Hepatocyte (in vitro differentiated cells): ENCODE data around the gene ZNF24. TPM values are rescaled to one million over a fixed set of nuclear protein-coding genes. Genes with fewer than 3 reads are reported as not detected.

Experiments used
- DNase-seq: peaks from one replicate; pipeline ENCODE4 v3.0.0-alpha.2; 2016; ENCODE audit warnings: low spot score
- H2AFZ ChIP-seq: fragments of 200-600 bp; sonication (generic); 2 replicates; pipeline ENCODE4 v1.6.0; 2016; ENCODE audit warnings: antibody characterized with exemption, mild to moderate bottlenecking
- H3K27ac ChIP-seq: fragments of 200-600 bp; sonication (generic); 2 replicates; pipeline ENCODE4 v1.5.1; 2016; ENCODE audit warnings: mild to moderate bottlenecking
- H3K27me3 ChIP-seq: fragments of 200-600 bp; sonication (generic); 2 replicates; pipeline ENCODE4 v1.6.1; 2016
- H3K36me3 ChIP-seq: fragments of 200-600 bp; sonication (generic); replicated peaks from 2 replicates; pipeline ENCODE4 v1.5.1; 2016; ENCODE audit warnings: low read depth; ENCODE audit not compliant: insufficient read depth
- H3K4me1 ChIP-seq: fragments of 200-600 bp; sonication (generic); 2 replicates; pipeline ENCODE4 v1.5.1; 2016; ENCODE audit warnings: mild to moderate bottlenecking, moderate library complexity; ENCODE audit not compliant: insufficient read depth
- H3K4me2 ChIP-seq: fragments of 200-600 bp; sonication (generic); 2 replicates; pipeline ENCODE4 v1.6.0; 2016
- H3K4me3 ChIP-seq: fragments of 200-600 bp; sonication (generic); 2 replicates; pipeline ENCODE4 v1.5.1; 2016; ENCODE audit warnings: mild to moderate bottlenecking
- H3K79me2 ChIP-seq: fragments of 200-600 bp; sonication (generic); 2 replicates; pipeline ENCODE4 v1.6.0; 2017; ENCODE audit warnings: mild to moderate bottlenecking
- H3K9me2 ChIP-seq: fragments of 200-600 bp; sonication (generic); replicated peaks from 2 replicates; pipeline ENCODE4 v1.6.0; 2017; ENCODE audit warnings: mild to moderate bottlenecking; ENCODE audit not compliant: insufficient read depth
- H3K9me3 ChIP-seq: fragments of 200-600 bp; sonication (generic); 2 replicates; pipeline ENCODE4 v1.5.1; 2016; ENCODE audit warnings: low read depth, mild to moderate bottlenecking
- H4K20me1 ChIP-seq: fragments of 200-600 bp; sonication (generic); 2 replicates; pipeline ENCODE4 v1.6.0; 2016; ENCODE audit warnings: mild to moderate bottlenecking; ENCODE audit not compliant: insufficient read depth, poor library complexity, severe bottlenecking
- EZH2 ChIP-seq: fragments of 200-600 bp; sonication (generic); IDR thresholded peaks from 2 replicates; pipeline ENCODE4 v1.6.1; 2016; ENCODE audit warnings: antibody characterized with exemption, mild to moderate bottlenecking, borderline replicate concordance
- EZH2phosphoT487 ChIP-seq: fragments of 200-600 bp; sonication (generic); IDR thresholded peaks from one replicate; pipeline ENCODE4 v1.6.1; 2018; ENCODE audit warnings: antibody characterized with exemption, mild to moderate bottlenecking, low read depth, moderate library complexity; ENCODE audit not compliant: unreplicated experiment, severe bottlenecking
- WGBS: methylation state at CpG from one replicate; pipeline ENCODE4 v1.1.6; 2016; ENCODE audit warnings: low lambda C conversion rate; ENCODE audit errors: missing lambda C conversion rate; 5-methylcytosine and 5-hydroxymethylcytosine counted together
- polyA plus RNA-seq: library from polyadenylated mRNA; unstranded; fragments of >200 nt; fragmentation: Nextera tagmentation; extraction: Ambion mirVana; gene quantifications from 2 replicates; pipeline ENCODE4 v1.2.1, GENCODE V29; 2016
- total RNA-seq: library from RNA; depleted of rRNA; stranded (reverse); fragments of >200 nt; gene quantifications from 2 replicates; pipeline ENCODE4 v1.2.3, GENCODE V29; 2014
- TF ChIP-seq, protein P1 (sequence below): fragments of 200-600 bp; sonication (generic); IDR thresholded peaks from 2 replicates; pipeline ENCODE4 v1.5.1; 2016; ENCODE audit warnings: antibody characterized with exemption, mild to moderate bottlenecking; ENCODE audit not compliant: poor library complexity

Gene ZNF24
- total and polyA plus RNA-seq, 2 experiments from 2014 or later: 29.0 to 44.3 TPM

DNA sequence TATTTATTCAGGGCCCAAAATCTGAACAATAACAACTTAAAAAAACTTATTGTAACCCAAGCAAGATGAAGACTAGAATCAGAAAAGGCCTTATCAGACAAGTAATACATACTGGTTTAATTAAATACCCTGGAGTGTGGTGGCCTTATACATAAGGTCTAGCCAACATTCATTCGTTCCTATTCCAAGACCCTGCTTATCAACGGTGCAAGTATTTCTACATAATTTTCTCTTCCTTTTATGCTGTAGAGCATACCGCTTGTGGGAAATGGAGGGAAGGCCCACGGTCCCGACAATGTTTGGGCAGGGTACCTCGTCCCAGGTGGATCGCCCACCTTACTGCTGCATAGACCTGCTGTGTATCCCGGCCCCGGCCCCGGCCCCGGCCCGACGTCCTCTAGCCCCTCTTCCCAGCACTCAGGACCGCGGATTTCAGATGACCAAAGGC, 708 bp downstream of the ZNF24 start:
- H2AFZ ChIP-seq: no peak overlapping the region
- H3K4me3 ChIP-seq: peak overlapping the region; percentile 87
- H3K4me2 ChIP-seq: peak overlapping the region; percentile 85
- peak overlapping the region; percentile 99 for H3K27ac ChIP-seq
- no peak for TF ChIP-seq EZH2
- no peak for TF ChIP-seq EZH2phosphoT487
- TF ChIP-seq, protein P1, sequence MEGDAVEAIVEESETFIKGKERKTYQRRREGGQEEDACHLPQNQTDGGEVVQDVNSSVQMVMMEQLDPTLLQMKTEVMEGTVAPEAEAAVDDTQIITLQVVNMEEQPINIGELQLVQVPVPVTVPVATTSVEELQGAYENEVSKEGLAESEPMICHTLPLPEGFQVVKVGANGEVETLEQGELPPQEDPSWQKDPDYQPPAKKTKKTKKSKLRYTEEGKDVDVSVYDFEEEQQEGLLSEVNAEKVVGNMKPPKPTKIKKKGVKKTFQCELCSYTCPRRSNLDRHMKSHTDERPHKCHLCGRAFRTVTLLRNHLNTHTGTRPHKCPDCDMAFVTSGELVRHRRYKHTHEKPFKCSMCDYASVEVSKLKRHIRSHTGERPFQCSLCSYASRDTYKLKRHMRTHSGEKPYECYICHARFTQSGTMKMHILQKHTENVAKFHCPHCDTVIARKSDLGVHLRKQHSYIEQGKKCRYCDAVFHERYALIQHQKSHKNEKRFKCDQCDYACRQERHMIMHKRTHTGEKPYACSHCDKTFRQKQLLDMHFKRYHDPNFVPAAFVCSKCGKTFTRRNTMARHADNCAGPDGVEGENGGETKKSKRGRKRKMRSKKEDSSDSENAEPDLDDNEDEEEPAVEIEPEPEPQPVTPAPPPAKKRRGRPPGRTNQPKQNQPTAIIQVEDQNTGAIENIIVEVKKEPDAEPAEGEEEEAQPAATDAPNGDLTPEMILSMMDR: no peak
- H3K79me2 ChIP-seq: peaks cover 56% of the 10 kb centered on the region
- no peaks in the 10 kb centered on the region for H3K27me3 ChIP-seq
- H3K9me2 ChIP-seq: no peaks in the 10 kb centered on the region
- H3K36me3 ChIP-seq: no peaks in the 10 kb centered on the region
- no peaks in the 10 kb centered on the region for H3K9me3 ChIP-seq
- H4K20me1 ChIP-seq: peaks cover 52% of the 10 kb centered on the region
- 0% methylated on average over 13 of the region's 15 CpGs for WGBS
- DNase-seq: no peak
- H3K4me1 ChIP-seq: peaks cover 20% of the 10 kb centered on the region

DNA sequence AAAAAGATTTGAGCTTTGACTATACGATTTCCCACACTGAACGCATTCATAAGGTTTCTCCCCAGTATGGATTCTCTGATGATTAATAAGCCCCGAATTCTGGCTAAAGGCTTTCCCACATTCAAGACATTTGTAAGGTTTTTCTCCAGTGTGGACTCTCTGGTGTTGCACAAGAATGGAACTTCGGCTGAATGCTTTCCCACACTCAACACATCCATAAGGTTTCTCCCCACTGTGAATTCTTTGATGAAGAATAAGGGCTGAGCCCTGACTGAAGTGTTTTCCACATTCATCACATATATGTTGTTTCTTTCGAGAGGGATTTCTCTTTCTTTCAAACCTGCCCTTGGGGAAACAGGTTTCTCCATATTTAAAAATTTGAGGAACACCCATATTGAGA, 6.9 kb downstream of the ZNF24 start:
- peaks cover 10% of the 10 kb centered on the region for H3K36me3 ChIP-seq
- no peak overlapping the region for H2AFZ ChIP-seq
- H3K9me2 ChIP-seq: no peaks in the 10 kb centered on the region
- TF ChIP-seq, protein P1: no peak
- no peak for TF ChIP-seq EZH2phosphoT487
- WGBS: 96% methylated on average over 5 of the region's 5 CpGs
- no peaks in the 10 kb centered on the region for H3K27me3 ChIP-seq
- H3K4me1 ChIP-seq: peaks cover 6% of the 10 kb centered on the region
- no peak overlapping the region for H3K4me2 ChIP-seq
- H3K4me3 ChIP-seq: no peak overlapping the region
- no peak for DNase-seq
- peaks cover 61% of the 10 kb centered on the region for H3K79me2 ChIP-seq
- peaks cover 57% of the 10 kb centered on the region for H4K20me1 ChIP-seq
- H3K9me3 ChIP-seq: no peaks in the 10 kb centered on the region
- no peak overlapping the region for H3K27ac ChIP-seq

DNA sequence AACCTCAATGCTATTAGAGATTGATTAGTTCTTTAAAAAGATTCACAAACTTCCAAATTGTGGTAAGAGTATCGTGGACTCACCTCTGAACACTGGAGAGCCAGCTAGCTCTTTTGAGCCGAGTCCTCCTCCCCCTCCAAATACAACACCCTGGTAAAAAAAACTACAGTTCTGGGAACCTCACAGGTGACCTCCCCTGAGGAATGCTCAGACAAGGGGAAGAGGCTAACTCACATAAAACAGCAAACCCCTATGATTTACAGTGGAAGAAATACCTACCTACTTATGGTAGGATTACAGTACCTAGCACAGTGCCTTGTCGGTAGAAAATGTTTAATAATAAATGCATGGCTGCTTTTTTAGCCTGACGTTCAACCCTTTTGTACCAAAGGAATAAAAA, 8.4 kb downstream of the ZNF24 start:
- Histone ChIP-seq H3K4me1 (peaks cover 6% of the 10 kb centered on the region), H3K79me2 (peaks cover 47% of the 10 kb centered on the region), H3K9me2 (no peaks in the 10 kb centered on the region), H3K9me3 (no peaks in the 10 kb centered on the region), H3K27ac (no peak overlapping the region), H3K4me3 (no peak overlapping the region), H2AFZ (no peak overlapping the region), H3K27me3 (no peaks in the 10 kb centered on the region), H3K36me3 (peaks cover 10% of the 10 kb centered on the region), H4K20me1 (peaks cover 43% of the 10 kb centered on the region), H3K4me2 (no peak overlapping the region)
- TF ChIP-seq, protein P1: no peak
- no peak for TF ChIP-seq EZH2phosphoT487
- TF ChIP-seq EZH2: no peak
- no peak for DNase-seq
- 98% methylated on average over 4 of the region's 4 CpGs for WGBS

DNA sequence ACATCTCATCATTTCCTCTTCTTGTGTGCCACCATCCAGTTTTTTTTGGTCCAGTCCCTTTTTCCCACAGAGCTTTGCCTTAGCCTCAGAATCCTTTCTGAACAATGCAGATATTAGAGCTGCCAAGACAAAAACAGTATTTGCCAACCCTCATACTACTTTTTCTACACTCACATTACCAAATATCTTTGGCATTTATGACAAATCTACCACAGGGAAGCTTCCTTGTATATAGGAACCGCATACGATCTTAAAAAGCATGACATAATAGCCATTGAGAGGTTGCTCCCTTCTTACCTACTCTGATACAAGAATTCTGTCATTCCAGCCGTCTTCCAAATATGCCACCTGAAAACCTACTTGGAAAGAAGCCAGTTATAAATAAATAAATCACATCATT, 9.4 kb downstream of the ZNF24 start:
- peaks cover 6% of the 10 kb centered on the region for H3K4me1 ChIP-seq
- WGBS: 75% methylated on average over 3 of the region's 3 CpGs
- no peak overlapping the region for H2AFZ ChIP-seq
- H4K20me1 ChIP-seq: peaks cover 32% of the 10 kb centered on the region
- TF ChIP-seq, protein P1: no peak
- TF ChIP-seq EZH2phosphoT487 (no peak), EZH2 (no peak)
- no peaks in the 10 kb centered on the region for H3K9me2 ChIP-seq
- H3K9me3 ChIP-seq: no peaks in the 10 kb centered on the region
- H3K27me3 ChIP-seq: no peaks in the 10 kb centered on the region
- peaks cover 10% of the 10 kb centered on the region for H3K36me3 ChIP-seq
- no peak overlapping the region for H3K4me2 ChIP-seq
- H3K79me2 ChIP-seq: peaks cover 37% of the 10 kb centered on the region
- no peak overlapping the region for H3K27ac ChIP-seq
- no peak overlapping the region for H3K4me3 ChIP-seq
- DNase-seq: no peak
